HEK293T (cell line): Measurements from ENCODE around the gene CCL3.
"Not testable (repeated sequence)": the region's sequence is repeated elsewhere in the genome, so short reads cannot be mapped to it uniquely, and the experiment has no call there.

ENCODE experiments used
- CTCF ChIA-PET: fragments of 350-600 bp; formaldehyde crosslinking; extraction: SDS; loops from one replicate; lab custom pipeline; 2021; ENCODE audit warnings: antibody characterized with exemption, inconsistent platforms; lab: Yijun Ruan, JAX
- POLR2A ChIA-PET: fragments of 350-600 bp; formaldehyde crosslinking; extraction: SDS; loops from one replicate; lab custom pipeline; 2020; ENCODE audit warnings: antibody characterized with exemption, inconsistent platforms; lab: Yijun Ruan, JAX
- DNase-seq: peaks from one replicate; pipeline ENCODE4 v3.0.0; 2012; ENCODE audit warnings: mixed read lengths; ENCODE audit errors: extremely low spot score
- ARNT ChIP-seq: fragments of 450-650 bp; IDR thresholded peaks from 2 replicates; pipeline ENCODE4 v1.6.1; 2017; ENCODE audit warnings: mild to moderate bottlenecking
- BHLHE40 ChIP-seq: fragments of 450-650 bp; IDR thresholded peaks from 2 replicates; pipeline ENCODE4 v1.6.1; 2016; ENCODE audit warnings: mild to moderate bottlenecking, moderate library complexity, borderline replicate concordance
- CTBP1 ChIP-seq: fragments of 450-650 bp; IDR thresholded peaks from 2 replicates; pipeline ENCODE4 v1.6.1; 2016; ENCODE audit warnings: borderline replicate concordance
- ELF4 ChIP-seq: fragments of 450-650 bp; IDR thresholded peaks from 2 replicates; pipeline ENCODE4 v1.6.1; 2017; ENCODE audit warnings: antibody characterized with exemption
- FOXA1 ChIP-seq: fragments of 450-650 bp; IDR thresholded peaks from 2 replicates; pipeline ENCODE4 v1.6.1; 2016; ENCODE audit warnings: mild to moderate bottlenecking
- FOXK2 ChIP-seq: fragments of 450-650 bp; IDR thresholded peaks from 2 replicates; pipeline ENCODE4 v1.6.1; 2016; ENCODE audit warnings: mild to moderate bottlenecking
- FOXM1 ChIP-seq: fragments of 450-650 bp; IDR thresholded peaks from 2 replicates; pipeline ENCODE4 v1.6.1; 2017; ENCODE audit warnings: mild to moderate bottlenecking, borderline replicate concordance
- HDGF ChIP-seq: fragments of 450-650 bp; IDR thresholded peaks from 2 replicates; pipeline ENCODE4 v1.6.1; 2017; ENCODE audit warnings: antibody characterized with exemption, borderline replicate concordance
- L3MBTL2 ChIP-seq: fragments of 450-650 bp; conservative IDR thresholded peaks from 2 replicates; pipeline ENCODE4 v1.6.1; 2016; ENCODE audit warnings: mild to moderate bottlenecking
- LEF1 ChIP-seq: fragments of 450-650 bp; IDR thresholded peaks from 2 replicates; pipeline ENCODE4 v1.6.1; 2017; ENCODE audit warnings: mild to moderate bottlenecking, borderline replicate concordance
- NFRKB ChIP-seq: fragments of 450-650 bp; IDR thresholded peaks from 2 replicates; pipeline ENCODE4 v1.6.1; 2016; ENCODE audit warnings: mild to moderate bottlenecking, moderate library complexity
- SP1 ChIP-seq: fragments of 450-650 bp; IDR thresholded peaks from 2 replicates; pipeline ENCODE4 v1.6.1; 2017
- SUZ12 ChIP-seq: fragments of 450-650 bp; IDR thresholded peaks from 2 replicates; pipeline ENCODE4 v1.6.1; 2016; ENCODE audit warnings: mild to moderate bottlenecking
- TARDBP ChIP-seq: fragments of 450-650 bp; IDR thresholded peaks from 2 replicates; pipeline ENCODE4 v1.6.1; 2016
- ZNF384 ChIP-seq: fragments of 450-650 bp; IDR thresholded peaks from 2 replicates; pipeline ENCODE4 v1.6.1; 2016
- TF ChIP-seq, protein P1 (sequence below): fragments of 450-650 bp; IDR thresholded peaks from 2 replicates; pipeline ENCODE4 v1.6.1; 2016

Gene CCL3

DNA sequence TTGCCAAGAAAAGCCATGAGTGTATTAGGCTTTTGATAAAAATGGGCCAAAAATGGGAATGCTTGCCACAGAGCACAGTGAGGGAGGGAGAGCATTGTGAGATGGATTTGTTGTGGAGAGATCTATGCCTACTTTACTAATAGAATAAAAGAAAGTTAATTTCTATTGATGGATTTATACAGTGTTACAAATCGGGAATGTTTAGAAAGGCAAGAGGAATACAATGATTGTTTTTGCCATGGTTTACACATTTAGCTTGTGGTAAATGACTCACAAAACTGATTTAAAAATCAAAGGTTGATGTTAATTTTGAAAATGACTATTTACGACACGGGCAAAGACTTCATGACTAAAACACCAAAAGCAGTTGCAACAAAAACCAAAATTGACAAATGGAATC is 30.3 kb upstream of the CCL3 start:
- ChIA-PET POLR2A (no interaction called here), CTCF (interaction anchor here (0.7 kb wide), 1 partner anchor 28 kb away, joined by 3 read pairs; no protein-coding TSS in a partner anchor)
- TF ChIP-seq ELF4 (no peak), ZNF384 (no peak), L3MBTL2 (no peak), HDGF (no peak), ARNT (no peak), FOXA1 (no peak), TARDBP (no peak), NFRKB (no peak), CTBP1 (no peak), FOXM1 (no peak), LEF1 (no peak)
- TF ChIP-seq, protein P1, sequence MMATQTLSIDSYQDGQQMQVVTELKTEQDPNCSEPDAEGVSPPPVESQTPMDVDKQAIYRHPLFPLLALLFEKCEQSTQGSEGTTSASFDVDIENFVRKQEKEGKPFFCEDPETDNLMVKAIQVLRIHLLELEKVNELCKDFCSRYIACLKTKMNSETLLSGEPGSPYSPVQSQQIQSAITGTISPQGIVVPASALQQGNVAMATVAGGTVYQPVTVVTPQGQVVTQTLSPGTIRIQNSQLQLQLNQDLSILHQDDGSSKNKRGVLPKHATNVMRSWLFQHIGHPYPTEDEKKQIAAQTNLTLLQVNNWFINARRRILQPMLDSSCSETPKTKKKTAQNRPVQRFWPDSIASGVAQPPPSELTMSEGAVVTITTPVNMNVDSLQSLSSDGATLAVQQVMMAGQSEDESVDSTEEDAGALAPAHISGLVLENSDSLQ = no peak
- no peak for DNase-seq

DNA sequence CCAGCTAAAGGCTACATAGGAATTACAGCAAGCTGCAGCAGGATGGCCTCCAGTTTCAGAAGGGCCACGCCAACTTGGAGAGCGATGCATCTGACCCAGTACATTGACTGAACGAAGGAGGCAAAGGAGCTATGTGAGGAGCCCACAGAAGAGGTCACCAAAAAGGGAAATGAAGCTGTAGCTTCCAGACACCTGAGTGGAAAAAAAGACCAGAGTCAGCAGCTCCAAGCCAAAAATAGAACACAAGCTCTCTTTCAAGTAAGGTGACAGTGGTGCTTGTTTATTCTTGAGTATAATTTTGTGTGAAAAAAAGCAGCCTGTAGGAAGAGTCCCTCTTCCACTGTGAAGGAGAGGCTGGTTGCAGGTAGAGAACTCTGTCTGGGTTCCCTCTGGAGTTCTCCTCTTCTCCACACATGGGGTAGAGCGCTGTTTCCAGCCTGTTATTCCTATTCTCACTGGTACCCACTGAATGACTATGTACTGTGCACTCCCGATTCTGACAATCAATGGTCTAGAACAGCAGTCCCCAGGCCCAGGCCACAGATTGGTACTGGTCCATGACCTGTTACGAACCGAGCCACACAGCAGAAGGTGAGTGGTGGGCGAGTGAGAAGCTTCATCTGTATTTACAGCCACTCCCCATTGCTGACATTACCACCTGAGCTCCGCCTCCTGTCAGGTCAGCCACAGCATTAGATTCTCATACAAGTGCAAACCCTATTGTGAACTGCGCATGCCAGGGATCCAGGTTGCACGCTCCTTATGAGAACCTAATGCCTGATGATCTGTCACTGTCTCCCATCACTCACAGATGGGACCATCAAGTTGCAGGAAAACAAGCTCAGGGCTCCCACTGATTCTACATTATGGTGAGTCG is 28.8 kb upstream of the CCL3 start:
- ChIA-PET POLR2A (no interaction called here), CTCF (interaction anchor here (0.5 to 1.0 kb wide), 5 partner anchors 10 to 364 kb away, joined by 3 to 4 read pairs (median 3); no protein-coding TSS in a partner anchor)
- TF ChIP-seq ARNT (no peak), NFRKB (no peak), FOXA1 (no peak), FOXK2 (no peak), SP1 (no peak), SUZ12 (no peak), FOXM1 (no peak), ELF4 (no peak), TARDBP (no peak), CTBP1 (no peak), HDGF (no peak), L3MBTL2 (no peak), BHLHE40 (no peak), ZNF384 (no peak), LEF1 (no peak)
- TF ChIP-seq, protein P1 = no peak
- DNase-seq = no peak

DNA sequence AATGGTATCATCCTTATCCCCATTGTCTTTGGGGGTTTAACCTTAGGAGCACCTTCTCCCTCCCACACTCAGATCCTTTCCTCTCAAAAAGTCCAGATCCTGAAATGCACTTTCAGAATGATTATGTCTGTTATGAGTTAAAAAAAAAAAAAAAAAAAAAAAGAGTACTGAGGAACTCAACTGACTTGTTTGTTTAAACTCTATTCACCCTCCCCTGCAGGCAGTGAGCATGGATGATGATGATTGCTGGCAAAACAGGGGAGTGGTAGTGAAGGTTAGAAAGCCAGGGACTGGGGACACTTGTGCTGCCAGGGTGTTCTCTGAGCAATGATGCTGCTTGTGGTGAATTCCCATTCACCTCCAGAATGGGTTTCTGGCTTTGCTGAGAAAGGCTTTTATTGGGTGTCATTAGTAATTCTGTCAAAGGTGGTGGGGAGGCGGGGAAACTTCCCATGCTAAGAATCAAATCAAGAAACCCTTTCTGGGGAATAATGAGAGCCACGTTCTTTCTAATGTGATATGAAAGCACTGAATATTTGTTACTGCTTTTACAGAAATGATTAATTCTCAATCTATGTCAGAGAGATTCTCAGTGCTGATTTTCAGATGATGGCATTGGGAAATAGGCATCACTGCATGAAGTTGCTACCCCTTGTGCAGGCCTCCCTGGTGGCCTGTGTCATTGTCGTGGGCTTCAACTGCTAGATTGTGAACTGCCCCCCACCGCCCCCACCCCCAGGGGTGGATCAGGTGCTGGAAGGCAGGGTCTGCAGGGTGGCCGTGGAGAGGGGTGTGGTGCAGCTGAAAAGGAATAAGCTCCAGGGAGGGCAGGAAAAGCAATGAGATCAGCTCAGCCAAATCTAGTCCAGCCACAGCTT is 27.8 kb upstream of the CCL3 start:
- ChIA-PET CTCF (interaction anchor here (0.6 to 1.0 kb wide), 4 partner anchors 10 to 31 kb away, joined by 3 to 4 read pairs (median 4); no protein-coding TSS in a partner anchor), POLR2A (no interaction called here)
- no peak for DNase-seq
- no peak for TF ChIP-seq SUZ12
- TF ChIP-seq L3MBTL2 = no peak
- no peak for TF ChIP-seq FOXA1
- TF ChIP-seq ELF4 = no peak
- no peak for TF ChIP-seq ZNF384
- TF ChIP-seq BHLHE40 = no peak
- no peak for TF ChIP-seq FOXK2
- TF ChIP-seq FOXM1 = no peak
- TF ChIP-seq HDGF = no peak
- no peak for TF ChIP-seq CTBP1
- no peak for TF ChIP-seq TARDBP
- TF ChIP-seq, protein P1 = no peak
- TF ChIP-seq LEF1 = no peak
- no peak for TF ChIP-seq NFRKB
- TF ChIP-seq ARNT = no peak
- no peak for TF ChIP-seq SP1

DNA sequence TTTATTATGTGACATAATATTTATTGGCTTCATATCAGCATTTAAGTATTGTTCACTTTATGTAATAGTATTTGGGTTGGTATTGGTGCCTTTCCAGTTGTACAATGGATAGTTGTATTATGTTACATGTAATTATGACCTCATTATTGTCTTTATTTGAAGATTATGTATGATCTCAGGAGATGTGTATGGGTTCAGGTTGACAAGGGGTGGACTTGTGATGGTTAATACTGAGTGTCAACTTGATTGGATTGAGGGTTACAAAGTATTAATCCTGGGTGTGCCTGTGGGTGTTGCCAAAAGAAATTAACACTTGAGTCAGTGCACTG is 25.7 kb upstream of the CCL3 start:
- POLR2A ChIA-PET, CTCF ChIA-PET, DNase-seq: not testable (repeated sequence)

DNA sequence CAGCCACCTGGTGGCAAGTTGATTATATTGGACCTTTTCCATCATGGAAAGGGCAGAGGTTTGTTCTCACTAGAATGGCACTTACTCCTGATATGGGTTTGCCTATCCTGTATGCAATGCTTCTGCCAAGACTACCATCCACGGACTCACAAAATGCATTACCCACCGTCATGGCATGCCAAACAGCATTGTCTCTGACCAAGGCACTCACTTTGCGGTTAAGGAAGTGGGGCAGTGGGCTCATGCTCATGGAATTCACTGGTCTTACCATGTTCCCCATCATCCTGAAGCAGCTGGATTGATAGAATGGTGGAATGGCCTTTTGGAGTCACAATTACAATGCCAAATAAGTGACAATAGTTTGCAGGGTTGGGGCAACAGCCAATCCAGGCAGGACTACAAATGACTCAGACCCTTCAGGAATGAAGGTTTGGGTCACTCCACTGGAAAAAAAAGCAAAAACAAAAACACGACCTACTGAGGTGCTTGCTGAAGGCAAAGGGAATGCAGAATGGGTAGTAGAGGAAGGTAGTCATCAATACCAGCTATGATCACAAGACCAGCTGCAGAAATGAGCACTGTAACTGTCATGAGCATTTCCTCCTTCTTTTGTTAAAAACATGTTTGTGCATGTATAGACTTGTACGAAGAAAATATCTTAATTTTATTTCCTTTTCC is 25.2 kb upstream of the CCL3 start:
- CTCF ChIA-PET, DNase-seq, POLR2A ChIA-PET: not testable (repeated sequence)

DNA sequence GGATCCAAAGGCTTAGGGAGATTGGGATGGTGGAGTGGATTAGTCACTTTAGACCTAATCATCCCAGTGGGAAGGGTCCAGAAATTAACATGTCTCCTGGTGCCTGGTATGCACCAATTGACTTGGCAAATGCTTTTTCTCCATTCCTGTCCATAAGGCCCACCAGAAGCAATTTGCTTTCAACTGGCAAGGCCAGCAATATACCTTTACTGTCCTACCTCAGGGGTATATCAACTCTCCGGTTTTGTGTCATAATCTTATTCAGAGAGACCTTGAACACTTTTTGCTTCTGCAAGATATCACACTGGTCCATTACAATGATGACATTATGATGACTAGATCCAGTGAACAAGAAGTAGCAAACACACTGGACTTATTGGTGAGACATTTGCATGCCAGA is 23.2 kb upstream of the CCL3 start:
- POLR2A ChIA-PET, CTCF ChIA-PET, DNase-seq: not testable (repeated sequence)
